Fibroblast of lung (primary cell): ENCODE data around the gene C1orf116. TPM values are rescaled to one million over a fixed set of nuclear protein-coding genes. Genes with fewer than 3 reads are reported as not detected.

Experiments used
- DNase-seq, 2 donors: peaks; one replicate each; pipeline versions ENCODE4 v3.0.0 to v3.0.0-alpha.2; 2010; ENCODE audit warnings: low read depth in 2 of 2
- H2AFZ ChIP-seq: 2 replicates; pipeline ENCODE4 v1.5.1; 2012; ENCODE audit warnings: low read length, control low read depth, inconsistent platforms
- H3K27ac ChIP-seq: 2 replicates; pipeline ENCODE4 v1.5.1; 2011; ENCODE audit warnings: low read length, control low read depth; ENCODE audit not compliant: insufficient read depth
- H3K27me3 ChIP-seq: 2 replicates; pipeline ENCODE4 v1.5.1; 2011; ENCODE audit warnings: mild to moderate bottlenecking, low read length; ENCODE audit not compliant: control insufficient read depth, insufficient read depth
- H3K36me3 ChIP-seq: 2 replicates; pipeline ENCODE4 v1.5.1; 2011; ENCODE audit warnings: low read length; ENCODE audit not compliant: control insufficient read depth, insufficient read depth
- H3K4me1 ChIP-seq: 2 replicates; pipeline ENCODE4 v1.5.1; 2011; ENCODE audit warnings: low read length; ENCODE audit not compliant: control insufficient read depth, insufficient read depth; ENCODE audit errors: extremely low read depth
- H3K4me2 ChIP-seq: 2 replicates; pipeline ENCODE4 v1.5.1; 2011; ENCODE audit warnings: low read length, control low read depth; ENCODE audit not compliant: insufficient read depth; ENCODE audit errors: extremely low read depth
- H3K4me3 ChIP-seq, 4 experiments: fragments of 200-600 bp in 1 of 4; sonication (generic) in 1 of 4; replicated peaks in 1 of 4; 2 replicates each; pipeline ENCODE4 v1.5.1; 2011 to 2016; ENCODE audit warnings: low read length in 4 of 4, low read depth in 3 of 4, mild to moderate bottlenecking in 3 of 4, control low read depth in 2 of 4, inconsistent platforms in 1 of 4, mixed read lengths in 1 of 4; ENCODE audit not compliant: insufficient read depth in 1 of 4; ENCODE audit errors: control extremely low read depth in 1 of 4
- H3K79me2 ChIP-seq: 2 replicates; pipeline ENCODE4 v1.5.1; 2012; ENCODE audit warnings: mild to moderate bottlenecking, low read length, inconsistent platforms; ENCODE audit not compliant: control insufficient read depth, insufficient read depth
- H3K9ac ChIP-seq: 2 replicates; pipeline ENCODE4 v1.5.1; 2011; ENCODE audit warnings: mild to moderate bottlenecking, low read length, control low read depth; ENCODE audit not compliant: insufficient read depth
- H3K9me3 ChIP-seq: 2 replicates; pipeline ENCODE4 v1.5.1; 2012; ENCODE audit warnings: low read depth, low read length; ENCODE audit not compliant: control insufficient read depth, insufficient read depth
- H4K20me1 ChIP-seq: 2 replicates; pipeline ENCODE4 v1.5.1; 2011; ENCODE audit warnings: low read length; ENCODE audit not compliant: control insufficient read depth, insufficient read depth; ENCODE audit errors: extremely low read depth
- CTCF ChIP-seq, 2 donors: IDR thresholded peaks in 1 of 2; conservative IDR thresholded peaks in 1 of 2; 1 replicate in 1 of 2; 2 replicates in 1 of 2; pipeline ENCODE4 v1.5.1; 2011 to 2012; ENCODE audit warnings: low read length in 2 of 2, control low read depth in 1 of 2, inconsistent platforms in 1 of 2, low read depth in 1 of 2, mild to moderate bottlenecking in 1 of 2
- EZH2 ChIP-seq: IDR thresholded peaks from 2 replicates; pipeline ENCODE4 v1.5.1; 2012; ENCODE audit warnings: low read length, control low read depth, mild to moderate bottlenecking; ENCODE audit errors: missing control alignments
- polyA plus RNA-seq, 2 donors: library from polyadenylated mRNA; depleted of rRNA in 1 of 2; stranded (reverse) in 1 of 2; unstranded in 1 of 2; fragments of >200 nt; gene quantifications; 2 replicates each; pipeline ENCODE4 v1.2.1, GENCODE V29; 2011 to 2012; ENCODE audit warnings: missing spikeins in 1 of 2
- total RNA-seq: library from RNA; depleted of rRNA; stranded (reverse); fragments of >200 nt; gene quantifications from 2 replicates; pipeline ENCODE4 v1.2.1, GENCODE V29; 2014

C1orf116 gene
- total and polyA plus RNA-seq, 2 donors (not counting 1 experiment from before 2014, with no cell fraction given), result 0.06 TPM; not detected in 1

- Histone ChIP-seq H3K27me3 (no peaks in the 10 kb centered on the region), H3K9ac (no peak overlapping the region), H3K9me3 (no peaks in the 10 kb centered on the region), H3K36me3 (no peaks in the 10 kb centered on the region), H3K27ac (no peak overlapping the region), H3K4me3 (no peak overlapping the region), H3K79me2 (no peaks in the 10 kb centered on the region), H3K4me1 (no peaks in the 10 kb centered on the region), H4K20me1 (no peaks in the 10 kb centered on the region), H3K4me2 (no peak overlapping the region), H2AFZ (no peak overlapping the region)
- TF ChIP-seq CTCF (conservative IDR thresholded peaks at IDR 0.05 in 1 of 2, IDR thresholded peaks at IDR 0.05 in 1 of 2; ENCODE audit: low read depth in 1 of 2, low read length in 2 of 2) (no peak), EZH2 (no peak)
- DNase-seq, result no peak
These were observed 26.6 kb upstream of the C1orf116 start for GRCh38 chr1:207058878-207059867.

- H3K4me1 ChIP-seq, result no peaks in the 10 kb centered on the region
- H2AFZ ChIP-seq, result no peak overlapping the region
- no peaks in the 10 kb centered on the region for H3K36me3 ChIP-seq
- no peak overlapping the region for H3K9ac ChIP-seq
- no peaks in the 10 kb centered on the region for H3K79me2 ChIP-seq
- no peak overlapping the region for H3K4me3 ChIP-seq
- TF ChIP-seq EZH2, result no peak
- TF ChIP-seq CTCF (conservative IDR thresholded peaks at IDR 0.05 in 1 of 2, IDR thresholded peaks at IDR 0.05 in 1 of 2; ENCODE audit: low read depth in 1 of 2, low read length in 2 of 2), result no peak
- no peaks in the 10 kb centered on the region for H4K20me1 ChIP-seq
- no peak overlapping the region for H3K27ac ChIP-seq
- no peaks in the 10 kb centered on the region for H3K9me3 ChIP-seq
- DNase-seq, result no peak
- no peaks in the 10 kb centered on the region for H3K27me3 ChIP-seq
- H3K4me2 ChIP-seq, result no peak overlapping the region
These were observed 25.7 kb upstream of the C1orf116 start for GRCh38 chr1:207058252-207058651.

DNA sequence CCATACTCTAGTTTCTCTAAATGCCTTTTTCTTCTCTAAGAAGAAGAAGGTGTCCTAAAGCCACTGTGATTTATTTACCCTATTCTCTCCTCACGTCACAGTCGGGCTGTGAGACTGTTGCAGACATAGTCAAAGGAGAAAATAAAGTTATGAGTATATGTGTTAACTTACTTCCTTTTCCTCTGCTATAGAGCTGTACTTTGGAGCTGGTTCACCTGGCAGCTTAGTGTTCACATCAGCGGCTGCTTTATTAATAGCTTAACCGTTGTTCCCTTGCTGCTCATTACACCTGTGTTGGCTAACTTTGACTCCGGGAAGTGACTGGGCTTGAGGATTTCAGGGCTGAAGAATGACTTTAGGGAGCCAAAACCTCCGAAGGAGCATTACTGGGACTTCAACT is 24.1 kb upstream of the C1orf116 start:
- no peaks in the 10 kb centered on the region for H3K4me1 ChIP-seq
- no peaks in the 10 kb centered on the region for H3K27me3 ChIP-seq
- DNase-seq, result no peak

More for the DNA sequence above, 24.1 kb upstream of the C1orf116 start:
- Histone ChIP-seq H3K4me3 (no peak overlapping the region), H3K36me3 (no peaks in the 10 kb centered on the region), H3K9ac (no peak overlapping the region), H4K20me1 (no peaks in the 10 kb centered on the region), H2AFZ (no peak overlapping the region), H3K9me3 (no peaks in the 10 kb centered on the region), H3K27ac (no peak overlapping the region), H3K4me2 (no peak overlapping the region), H3K79me2 (no peaks in the 10 kb centered on the region)
- no peak for TF ChIP-seq CTCF (conservative IDR thresholded peaks at IDR 0.05 in 1 of 2, IDR thresholded peaks at IDR 0.05 in 1 of 2; ENCODE audit: low read depth in 1 of 2, low read length in 2 of 2)
- TF ChIP-seq EZH2, result no peak
